Activated T-helper 1 cell treated with Interleukin-2 at 50 U/mL for 16 hours (primary cell): ENCODE measurements around the gene SEC16A.
"Not testable (repeated sequence)": the region's sequence is repeated elsewhere in the genome, so short reads cannot be mapped to it uniquely, and the experiment has no call there.

Source experiments
- DNase-seq: peaks from one replicate; pipeline ENCODE4 v3.0.0-alpha.2; 2020; ENCODE audit warnings: low read depth

Gene SEC16A

DNA sequence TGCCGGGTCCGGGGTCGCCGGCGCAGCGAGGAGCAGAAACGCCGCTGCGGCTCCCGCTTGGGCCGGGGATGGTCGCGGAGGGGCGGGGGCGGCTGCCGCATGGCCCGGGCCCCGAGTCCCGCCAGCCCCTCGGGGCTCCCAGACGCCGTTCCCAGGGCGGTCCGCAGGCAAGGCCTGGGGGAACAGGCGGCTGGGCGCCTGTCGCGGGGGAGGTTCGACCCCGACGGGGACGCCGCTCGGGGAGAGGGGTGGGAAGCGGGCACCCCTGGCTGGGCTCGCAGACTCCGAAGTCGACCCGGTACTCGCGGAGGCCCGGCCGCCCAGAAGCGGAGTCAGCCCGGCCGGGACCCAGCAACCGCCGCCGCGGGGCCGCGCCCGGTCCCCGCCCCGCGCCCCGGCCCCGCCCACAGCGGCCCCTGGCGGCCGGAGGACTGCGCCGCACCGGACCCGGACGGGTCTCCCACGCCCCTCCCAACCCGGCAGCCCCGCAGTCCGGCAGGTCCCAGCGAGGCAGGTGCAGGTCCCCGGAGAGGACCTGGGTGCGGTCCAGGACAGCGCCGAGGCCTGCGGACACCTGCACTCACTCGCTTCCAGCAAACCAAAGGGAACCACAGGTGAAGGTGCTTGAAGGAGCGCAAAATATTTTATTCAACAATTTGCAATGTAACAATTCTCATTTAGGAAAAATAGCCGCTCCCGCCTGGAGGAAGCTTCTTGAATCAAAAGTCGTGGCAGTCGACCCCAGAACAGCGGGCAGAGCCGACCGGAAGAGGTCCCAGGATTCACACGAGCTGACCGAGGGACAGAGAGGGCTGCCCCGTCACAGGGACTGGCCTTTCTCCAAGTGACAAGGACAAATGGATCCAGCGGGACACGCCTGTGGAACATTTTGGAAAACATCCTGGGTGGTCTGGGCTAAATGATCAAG lies 43.1 kb downstream of the SEC16A start, which contains the start of gene INPP5E:
Gene INPP5E (minus strand): TSS at position 365 of the 928 bp plus-strand sequence. CDS start 426 bp downstream, outside the sequence.
- DNase-seq = peak; percentile 80

DNA sequence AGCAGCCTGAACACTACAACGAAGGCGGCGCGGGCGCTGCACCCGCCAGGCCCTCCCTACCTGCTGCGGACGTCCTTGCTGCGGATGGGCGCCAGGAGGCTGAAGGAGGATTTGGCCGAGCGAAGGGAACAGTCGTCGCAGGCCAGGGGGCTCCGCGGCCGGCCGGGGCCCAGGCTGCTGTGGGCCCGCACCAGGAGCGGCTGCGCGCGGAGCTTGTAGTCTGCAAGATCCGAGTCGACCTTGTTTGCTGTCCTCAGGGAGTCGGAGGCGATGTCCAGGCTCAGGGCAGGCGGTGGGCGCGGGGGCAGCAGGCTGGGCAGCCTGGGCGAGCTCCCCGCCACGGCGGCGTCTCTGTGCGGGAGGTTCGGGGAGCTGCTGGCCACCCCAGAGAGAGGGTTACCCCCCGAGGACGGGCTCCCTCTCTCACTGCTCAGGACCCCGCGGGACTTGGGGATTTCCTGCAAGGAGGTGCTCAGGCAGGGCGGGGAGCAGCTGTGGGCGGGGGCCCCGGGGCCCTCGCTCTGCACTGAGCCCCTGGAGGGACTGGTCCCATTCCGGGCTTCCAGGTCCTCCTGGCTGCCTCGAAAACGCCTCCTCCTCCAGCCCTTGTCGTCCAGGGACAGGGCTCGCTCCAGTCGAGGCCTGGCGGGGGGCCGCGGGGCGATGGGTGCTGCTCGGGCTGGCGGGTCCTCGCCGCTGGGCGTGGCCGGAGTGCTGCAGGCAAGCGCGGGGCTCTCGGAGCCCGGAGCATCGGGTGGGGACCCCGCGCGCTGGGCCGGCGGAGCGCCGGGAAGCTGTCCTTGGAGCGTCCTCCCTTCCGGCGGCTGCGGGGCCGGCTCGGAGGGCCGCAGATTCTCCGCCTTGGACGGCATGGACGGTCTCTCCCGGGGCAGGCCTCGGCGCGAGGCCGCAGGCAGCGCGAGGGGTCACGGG lies 44.0 kb downstream of the SEC16A start:
- DNase-seq = peak; percentile 19

DNA sequence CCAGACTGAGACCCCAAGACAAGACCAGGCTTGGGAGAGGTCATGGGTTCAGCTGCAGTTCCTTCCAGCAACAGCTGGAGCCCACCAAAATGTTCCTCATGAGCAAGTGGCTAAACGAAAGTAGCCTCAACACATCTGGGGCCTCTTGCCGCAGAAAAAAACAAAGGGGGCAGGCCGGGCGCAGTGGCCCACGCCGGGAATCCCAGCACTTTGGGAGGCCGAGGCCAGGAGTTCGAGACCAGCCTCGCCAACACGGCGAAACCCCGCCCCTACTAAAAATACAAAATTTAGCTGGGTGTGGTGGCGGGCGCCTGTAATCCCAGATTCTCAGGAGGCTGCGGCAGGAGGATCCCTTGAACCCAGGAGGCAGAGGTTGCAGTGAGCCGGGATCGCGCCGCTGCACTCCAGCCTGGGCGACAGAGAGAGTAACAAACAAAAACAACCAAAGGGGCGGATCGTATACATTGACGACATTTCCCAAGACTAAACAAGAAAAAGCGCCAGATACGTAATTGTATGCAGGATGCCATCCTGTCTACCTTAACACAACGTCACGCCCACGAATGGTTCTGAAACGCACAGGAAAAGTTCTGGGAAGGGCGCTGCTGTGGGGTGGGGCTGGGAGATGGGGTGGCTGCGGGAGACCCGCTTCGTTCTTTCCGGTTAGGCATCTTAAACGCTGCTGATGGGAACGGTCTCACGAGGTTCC lies 44.8 kb downstream of the SEC16A start:
- DNase-seq = no peak

DNA sequence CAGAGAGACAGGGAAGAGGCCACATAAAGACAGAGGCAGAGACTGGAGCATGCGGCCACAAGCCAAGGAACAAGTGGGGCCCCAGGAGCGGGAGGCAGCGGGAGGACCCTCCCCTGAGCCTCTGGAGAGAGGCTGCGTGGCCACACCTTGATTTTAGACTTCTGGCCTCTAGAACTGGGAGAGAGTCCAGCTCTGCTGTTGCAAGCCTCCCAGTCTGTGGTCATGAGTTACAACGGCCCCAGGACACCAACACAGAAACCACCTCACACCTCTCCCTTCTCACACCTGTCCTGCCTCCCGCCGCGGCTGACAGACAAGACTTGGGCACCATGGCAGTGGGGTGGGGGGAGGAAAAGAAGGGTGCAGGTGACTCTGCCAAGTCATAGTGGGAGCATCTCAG lies 45.4 kb downstream of the SEC16A start:
- no peak for DNase-seq

DNA sequence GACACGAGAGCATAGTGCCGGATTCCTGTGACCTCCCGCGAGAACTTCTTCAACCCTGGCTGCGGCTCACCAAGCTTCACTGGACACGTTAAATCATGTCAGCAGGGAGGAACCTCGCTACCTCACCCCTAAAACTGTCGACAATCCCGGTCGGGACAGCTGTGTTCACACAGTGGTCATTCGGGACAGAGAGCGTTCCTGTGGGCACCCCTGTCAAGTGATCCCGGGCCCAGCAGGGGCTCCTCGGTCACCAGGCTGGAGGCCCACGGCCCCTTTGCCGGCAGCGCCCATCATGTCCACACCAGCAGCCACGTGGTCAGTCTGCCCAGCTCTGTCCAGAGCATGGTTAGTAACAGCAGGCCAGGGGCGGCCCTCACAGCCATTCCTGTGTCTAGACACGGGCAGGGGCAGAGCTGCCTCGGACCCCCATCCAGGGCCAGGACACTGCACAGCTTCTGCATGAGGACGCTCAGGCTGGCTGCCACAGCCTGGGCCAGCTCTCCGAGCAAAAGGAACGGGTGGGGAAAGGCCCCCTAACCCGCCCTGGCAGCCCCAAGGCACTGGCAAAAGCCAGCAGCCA lies 46.7 kb downstream of the SEC16A start:
- DNase-seq = no peak

DNA sequence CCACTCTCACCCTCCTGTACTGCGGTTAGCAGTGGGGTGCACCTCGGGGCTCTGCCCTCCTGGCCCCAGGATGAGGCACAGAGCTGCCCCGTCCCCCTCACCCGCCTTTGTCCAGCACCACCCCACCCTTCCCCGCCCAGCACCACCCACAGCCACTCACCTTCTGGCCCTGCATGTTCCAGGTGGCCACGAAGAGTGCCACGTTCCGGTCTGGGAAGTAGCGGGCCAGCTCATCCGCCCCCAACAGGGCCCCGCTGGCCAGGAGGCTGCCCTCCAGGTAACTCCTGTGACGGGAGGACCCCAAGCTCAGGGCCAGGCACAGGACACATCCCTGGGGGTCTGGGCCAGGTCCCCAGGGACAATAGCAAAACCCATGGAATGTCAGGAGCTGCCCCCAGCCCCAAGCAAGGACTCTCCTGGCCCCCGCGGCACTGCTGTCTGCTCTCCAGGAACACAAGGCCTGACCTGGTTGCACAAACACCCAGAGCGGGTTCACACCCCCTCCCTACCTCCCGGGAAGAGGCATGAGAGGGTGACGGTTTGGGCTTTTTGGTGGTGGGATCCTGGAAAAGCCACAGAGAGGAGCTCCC lies 48.2 kb downstream of the SEC16A start:
- no peak for DNase-seq

DNA sequence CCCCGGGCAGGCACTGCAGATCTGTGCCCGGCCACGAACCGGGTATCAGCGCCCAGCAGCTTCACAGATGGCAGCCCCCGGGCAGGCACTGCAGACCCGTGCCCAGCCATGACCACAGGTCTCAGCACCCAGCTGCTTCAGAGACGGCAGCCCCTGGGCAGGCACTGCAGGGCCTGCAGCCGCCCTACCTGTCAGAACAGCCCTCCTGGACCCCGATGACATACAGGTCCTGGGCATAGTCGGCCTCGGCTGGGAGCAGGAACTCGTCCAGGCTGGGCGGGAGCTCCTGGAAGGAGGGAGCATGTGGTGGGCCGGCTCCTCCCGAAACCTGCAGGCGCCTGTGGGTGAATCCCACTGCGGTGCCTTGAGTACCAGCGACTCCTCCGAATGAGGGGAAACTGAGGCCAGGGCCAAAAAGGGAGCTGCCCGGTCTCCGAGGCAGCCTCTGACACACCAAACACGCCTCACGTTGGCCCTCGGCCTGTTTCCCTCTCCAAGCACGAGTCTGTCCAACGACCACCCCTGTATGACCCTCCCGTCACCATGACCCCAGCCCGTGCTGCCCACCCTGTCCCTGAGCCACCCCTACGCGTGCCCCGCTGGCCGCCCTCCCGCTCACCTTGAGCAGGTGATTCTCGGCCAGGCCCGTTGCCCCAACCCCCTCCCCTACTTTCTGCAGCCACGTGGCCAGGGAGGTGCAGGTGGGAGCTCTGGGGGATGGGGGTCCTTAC lies 48.8 kb downstream of the SEC16A start:
- DNase-seq = no peak

DNA sequence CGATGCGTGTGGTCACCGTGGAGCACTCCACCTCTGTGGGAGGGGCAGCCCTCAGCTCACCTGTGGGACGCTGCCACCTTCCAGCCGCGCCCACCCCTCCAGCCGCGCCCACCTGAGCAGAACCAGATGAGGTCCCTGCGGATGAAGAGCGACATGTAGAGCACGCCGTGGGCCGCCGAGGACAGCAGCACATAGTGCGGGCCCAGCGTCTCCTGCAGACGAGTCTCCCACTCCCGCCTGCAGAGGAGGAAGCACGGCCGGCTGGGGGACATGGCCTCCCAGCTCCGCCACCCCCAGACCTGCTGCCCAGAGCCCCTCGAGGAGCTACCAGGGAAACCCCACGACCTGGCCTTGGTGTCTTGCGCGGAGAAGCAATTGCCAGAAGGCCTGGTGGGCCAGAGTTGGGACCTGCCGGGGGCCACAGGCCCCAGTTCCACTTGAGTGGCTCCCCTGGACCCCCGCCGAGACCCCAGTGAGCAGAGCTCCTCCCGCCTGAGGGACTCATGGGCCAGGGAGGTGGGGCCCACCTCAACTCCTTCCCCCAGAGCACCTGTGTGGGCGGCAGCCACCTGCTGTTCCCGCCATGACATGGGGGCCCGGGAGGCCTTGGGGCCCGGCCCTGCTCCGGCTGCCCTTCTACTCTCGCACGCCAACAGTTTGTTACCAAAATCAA lies 49.7 kb downstream of the SEC16A start:
- DNase-seq = no peak

DNA sequence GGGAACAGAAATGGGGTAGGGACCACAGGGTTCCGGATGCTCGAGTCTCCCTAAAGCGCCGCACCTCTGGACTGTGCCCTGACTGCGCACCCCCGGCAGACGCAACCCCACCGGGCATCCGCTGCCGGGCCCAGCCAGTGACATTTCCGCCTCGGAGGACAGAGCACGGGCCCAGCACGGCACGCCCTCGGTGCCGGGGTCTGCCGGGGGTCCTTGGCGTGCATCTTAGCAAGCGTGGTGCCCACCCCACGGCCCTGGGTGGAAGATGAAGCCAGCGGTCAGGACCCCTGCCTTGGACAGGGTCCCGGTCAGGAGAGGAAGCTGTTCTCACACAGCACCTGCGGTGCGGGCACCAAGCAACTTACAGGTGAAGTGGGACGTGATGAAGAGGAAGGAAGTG lies 50.2 kb downstream of the SEC16A start:
- no peak for DNase-seq

DNA sequence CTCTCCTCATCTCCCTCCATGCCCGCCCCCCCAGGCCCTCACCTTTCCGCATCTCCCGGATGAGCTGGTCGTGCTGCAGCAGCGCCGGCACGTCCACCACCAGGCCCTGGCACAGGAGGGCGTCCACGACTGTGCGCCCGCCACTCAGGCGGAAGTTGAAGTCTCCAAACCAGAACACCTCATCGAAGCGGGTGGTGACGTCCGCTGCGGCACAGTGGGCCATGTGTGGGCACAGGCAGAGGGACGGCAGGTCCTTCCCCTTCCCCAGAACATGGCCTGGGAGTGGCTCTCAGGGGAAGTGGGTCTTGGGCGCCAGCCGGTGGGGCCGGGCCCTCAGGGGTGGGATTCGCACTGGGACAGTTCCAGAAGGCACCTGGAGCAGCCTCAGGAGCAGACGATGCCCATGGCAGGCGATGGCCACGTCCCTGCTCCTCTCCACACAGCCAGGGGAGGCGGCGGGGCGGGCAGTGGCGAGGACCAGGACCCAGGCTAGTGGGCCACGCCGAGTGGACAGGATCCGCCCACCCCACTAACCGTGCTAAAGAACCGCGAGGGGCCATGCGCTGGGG lies 51.0 kb downstream of the SEC16A start:
- no peak for DNase-seq

DNA sequence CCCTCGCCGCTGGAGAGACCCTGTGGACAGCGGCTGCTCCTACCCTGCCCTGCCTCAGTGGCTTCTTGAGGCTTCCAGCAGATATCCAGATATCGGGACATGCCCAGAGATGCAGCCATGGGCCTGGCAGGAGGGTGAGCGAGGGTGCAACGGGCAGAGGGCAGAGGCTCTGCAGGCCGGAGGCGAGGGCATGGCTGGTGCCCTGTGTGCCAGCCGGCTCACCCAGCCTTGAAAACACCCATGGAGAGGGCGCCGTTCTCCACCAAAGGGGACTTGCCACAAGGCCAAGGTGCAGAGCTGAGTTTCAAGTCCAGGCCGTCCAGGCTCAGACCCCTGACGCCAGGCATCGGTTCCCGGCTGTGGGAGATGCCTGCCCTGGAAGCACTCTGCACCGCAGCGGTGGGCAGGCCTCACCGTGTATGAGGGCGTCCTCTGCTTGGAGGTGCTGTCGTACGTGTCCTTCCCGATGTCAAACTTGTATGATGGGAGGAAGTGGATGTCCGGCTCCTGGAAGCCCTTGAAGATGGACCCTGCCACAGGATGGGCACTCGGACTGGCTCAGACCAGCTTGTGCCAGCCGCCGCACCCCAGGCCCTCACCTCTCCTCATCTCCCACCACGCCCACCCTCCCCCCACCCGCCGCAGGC lies 52.1 kb downstream of the SEC16A start:
- no peak for DNase-seq

DNA sequence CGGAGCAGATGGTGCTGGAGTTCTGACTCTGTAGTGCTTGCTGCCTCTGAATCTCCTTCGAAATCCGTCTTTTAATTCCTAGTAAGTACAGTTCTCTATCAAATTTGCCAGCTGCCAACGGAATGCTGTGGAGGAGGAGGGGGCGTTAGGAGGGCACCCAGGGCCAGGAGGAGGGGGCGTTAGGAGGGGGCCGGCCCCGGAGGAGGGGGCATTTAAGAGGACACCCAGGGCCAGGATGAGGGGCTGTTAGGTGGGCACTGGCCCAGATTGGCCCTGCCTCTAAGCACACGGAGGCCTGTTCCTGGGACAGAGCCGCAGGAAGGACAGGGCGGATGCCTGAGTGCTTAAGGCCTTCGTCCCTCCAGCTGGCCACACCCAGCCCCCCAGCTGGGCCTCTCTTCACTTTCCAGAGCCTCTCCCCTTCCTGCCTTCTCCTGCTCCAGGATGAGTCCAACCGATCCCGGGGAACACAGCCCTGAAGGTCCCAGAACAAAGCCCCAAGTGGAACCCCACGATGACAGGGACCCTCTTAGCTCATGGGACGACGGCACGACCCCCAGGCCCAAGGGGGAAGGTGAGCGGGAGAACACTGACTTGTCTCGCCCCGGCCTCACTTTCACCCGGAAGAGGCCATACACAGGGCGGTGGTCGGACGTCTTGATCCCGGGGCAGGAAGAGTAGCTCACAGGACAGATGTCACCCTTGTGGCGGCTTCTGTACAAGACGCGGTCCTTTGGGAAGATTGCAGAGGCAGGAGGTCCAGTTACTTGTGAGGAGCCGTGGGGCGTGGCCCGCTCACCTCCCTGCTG lies 53.0 kb downstream of the SEC16A start:
- no peak for DNase-seq

DNA sequence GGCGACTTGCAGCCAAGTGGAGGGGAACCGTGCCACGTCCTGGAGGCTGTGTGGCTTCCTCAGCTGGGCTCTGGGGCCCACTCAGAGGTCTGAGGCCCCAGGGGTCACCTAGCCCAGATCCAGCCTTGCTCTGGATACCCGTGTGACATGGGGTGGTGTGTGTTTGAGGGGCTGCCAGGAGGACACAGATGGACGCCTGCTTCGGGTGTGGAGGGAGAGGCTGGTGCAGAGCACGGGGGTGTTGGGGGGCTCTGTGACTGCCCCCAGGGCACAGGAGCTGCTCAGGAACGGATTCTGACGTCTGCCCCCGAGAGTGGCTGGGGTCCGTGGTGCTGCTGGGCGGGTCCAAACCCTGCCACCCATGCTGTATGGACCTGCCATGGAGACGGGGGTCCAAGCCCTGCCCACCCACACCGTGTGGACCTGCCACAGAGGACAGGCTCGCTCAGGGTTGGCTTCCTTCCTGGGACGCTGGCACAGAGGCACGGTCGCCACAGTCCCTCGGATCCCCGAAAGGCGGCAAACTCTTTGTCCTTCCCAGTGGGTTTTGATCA lies 53.7 kb downstream of the SEC16A start:
- no peak for DNase-seq

DNA sequence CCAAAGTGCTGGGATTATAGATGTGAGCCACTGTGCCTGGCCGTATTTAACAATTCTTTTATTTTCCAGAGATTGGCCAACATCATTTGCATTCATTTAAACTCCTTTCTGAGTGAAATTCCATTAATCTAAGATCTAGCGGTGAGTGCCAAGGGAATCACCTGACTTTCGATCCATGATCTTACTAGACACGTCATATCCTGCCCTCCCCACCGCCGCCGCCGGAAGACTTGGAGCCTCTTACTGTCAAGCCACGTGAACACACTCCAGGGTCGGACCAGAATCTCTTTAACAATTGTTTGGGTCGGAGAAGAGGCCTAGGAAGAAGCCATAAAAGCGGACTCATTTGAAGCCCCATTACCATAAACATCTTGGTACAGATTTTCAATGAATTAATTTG lies 56.1 kb downstream of the SEC16A start:
- no peak for DNase-seq

DNA sequence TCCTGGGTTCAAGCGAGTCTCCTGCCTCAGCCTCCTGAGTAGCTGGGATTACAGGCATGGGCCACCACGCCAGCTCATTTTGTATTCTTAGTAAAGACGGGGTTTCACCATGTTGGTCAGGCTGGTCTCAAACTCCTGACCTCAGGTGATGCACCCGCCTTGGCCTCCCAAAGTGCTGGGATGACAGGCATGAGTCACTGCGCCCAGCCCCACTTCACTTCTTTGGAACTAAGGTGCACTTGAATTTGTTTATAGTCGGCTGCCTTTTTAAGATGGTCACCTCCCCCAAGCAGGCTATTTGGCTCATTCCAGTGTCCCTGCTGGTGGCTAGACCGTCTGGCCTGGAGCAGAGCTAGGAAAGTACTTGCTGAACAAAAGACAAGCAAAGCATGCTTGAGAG lies 57.5 kb downstream of the SEC16A start:
- not testable (repeated sequence) for DNase-seq

DNA sequence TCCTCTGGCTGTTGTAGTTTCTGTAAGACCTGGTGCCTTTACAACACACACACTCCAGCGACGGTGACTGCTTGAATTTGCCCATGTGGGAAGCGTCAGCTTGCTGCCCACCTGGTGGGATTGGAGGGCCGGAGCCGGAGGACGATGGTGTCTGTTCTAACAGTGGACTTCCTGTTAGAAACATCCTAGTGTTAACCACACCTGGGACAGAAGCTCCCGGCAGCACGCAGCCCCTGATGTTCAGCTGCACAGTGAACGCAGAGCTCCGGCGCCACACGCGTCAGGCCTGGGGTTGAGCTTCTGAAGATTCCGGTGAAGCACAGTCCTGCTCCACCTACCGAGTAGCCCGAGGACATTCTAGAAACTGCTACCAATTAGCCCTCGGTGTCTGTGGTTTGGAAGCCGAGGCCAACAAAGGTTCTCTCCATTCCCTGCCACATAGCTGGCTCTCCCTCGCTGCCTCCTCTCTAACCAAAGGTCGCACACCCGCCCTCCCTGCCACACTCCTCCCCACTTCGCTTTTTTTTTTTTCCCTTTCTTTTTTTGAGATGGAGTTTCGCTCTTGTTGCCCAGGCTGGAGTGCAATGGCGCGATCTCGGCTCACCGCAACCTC lies 58.0 kb downstream of the SEC16A start:
- DNase-seq = no peak

DNA sequence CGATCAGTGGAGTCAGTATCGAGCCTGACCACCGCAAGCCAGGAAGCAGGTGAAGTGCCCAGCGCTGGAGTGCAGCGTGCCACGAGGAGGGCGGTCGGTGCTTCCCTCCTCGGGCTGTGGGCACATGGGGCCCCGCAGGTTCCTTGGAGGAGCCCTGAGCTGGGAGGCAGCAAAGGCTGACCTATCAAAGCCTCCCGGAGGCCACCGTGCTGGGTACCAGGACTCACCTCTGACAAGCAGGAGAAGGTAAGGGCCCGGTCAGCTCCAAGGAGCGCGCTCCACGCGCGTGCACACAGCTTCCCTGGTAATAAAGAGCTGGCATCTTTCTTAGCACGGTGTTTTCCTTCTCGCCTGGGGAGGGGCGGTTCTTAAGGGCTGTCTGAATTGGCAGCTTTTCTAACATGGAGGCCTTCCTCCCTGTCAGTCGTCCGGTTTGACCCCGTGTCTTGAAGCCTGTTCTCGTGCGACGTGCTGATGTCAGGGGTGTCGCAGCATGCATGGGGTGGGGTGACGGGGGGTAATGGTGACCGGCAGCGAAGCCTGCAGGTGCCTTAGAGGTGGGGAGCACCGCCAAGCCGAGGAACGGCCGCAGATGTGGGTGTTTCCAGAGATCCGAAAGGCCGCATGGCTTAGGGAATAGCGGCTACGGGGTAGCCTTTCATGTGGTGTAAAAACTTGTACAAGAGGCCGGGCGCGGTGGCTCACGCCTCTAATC lies 59.3 kb downstream of the SEC16A start:
- no peak for DNase-seq
